ENCODE measurements around the gene SLC20A1. TPM values are rescaled to one million over a fixed set of nuclear protein-coding genes. Genes with fewer than 3 reads are reported as not detected.

SLC20A1 gene
- total RNA-seq, 4 donors from 2014 or later = 19.2 to 50.6 (median 34.5) TPM

GRCh38 chr2:112640800-112641675 lies 4.7 kb upstream of the SLC20A1 start:
- Histone ChIP-seq H3K4me1 (peaks cover 21% of the 10 kb centered on the region), H3K36me3 (no peaks in the 10 kb centered on the region), H3K27ac (no peak overlapping the region), H3K27me3 (no peaks in the 10 kb centered on the region), H3K4me3 (no peak overlapping the region), H3K9me3 (no peaks in the 10 kb centered on the region)
- peak in 1 of 2 donors; percentile 44 for DNase-seq (ENCODE audit: low spot score in 2 of 2)
- TF ChIP-seq CTCF (IDR thresholded peaks at IDR 0.05) (no peak), EP300 (IDR thresholded peaks at IDR 0.05) (no peak), POLR2AphosphoS5 (IDR thresholded peaks at IDR 0.05) (no peak), POLR2A (IDR thresholded peaks at IDR 0.05) (no peak)
- WGBS = 67% methylated on average over 7 of the region's 8 CpGs

GRCh38 chr2:112641701-112642100 lies 4.0 kb upstream of the SLC20A1 start:
- no peaks in the 10 kb centered on the region for H3K9me3 ChIP-seq
- H3K4me1 ChIP-seq = peaks cover 27% of the 10 kb centered on the region
- no peak overlapping the region for H3K4me3 ChIP-seq
- WGBS = 27% methylated on average over 2 of the region's 2 CpGs
- H3K27ac ChIP-seq = no peak overlapping the region
- H3K27me3 ChIP-seq = no peaks in the 10 kb centered on the region
- H3K36me3 ChIP-seq = no peaks in the 10 kb centered on the region
- no peak for TF ChIP-seq CTCF (IDR thresholded peaks at IDR 0.05)
- TF ChIP-seq POLR2AphosphoS5 (IDR thresholded peaks at IDR 0.05) = no peak
- TF ChIP-seq POLR2A (IDR thresholded peaks at IDR 0.05) = no peak
- TF ChIP-seq EP300 (IDR thresholded peaks at IDR 0.05) = no peak
- DNase-seq (ENCODE audit: low spot score in 2 of 2) = no peak

- Histone ChIP-seq H3K4me1 (peaks cover 35% of the 10 kb centered on the region), H3K36me3 (no peaks in the 10 kb centered on the region), H3K4me3 (no peak overlapping the region), H3K9me3 (no peaks in the 10 kb centered on the region), H3K27ac (no peak overlapping the region), H3K27me3 (no peaks in the 10 kb centered on the region)
- no peak for TF ChIP-seq CTCF (IDR thresholded peaks at IDR 0.05)
- TF ChIP-seq POLR2AphosphoS5 (IDR thresholded peaks at IDR 0.05) = no peak
- no peak for TF ChIP-seq POLR2A (IDR thresholded peaks at IDR 0.05)
- no peak for TF ChIP-seq EP300 (IDR thresholded peaks at IDR 0.05)
- 94% methylated on average over 5 of the region's 5 CpGs for WGBS
- DNase-seq (ENCODE audit: low spot score in 2 of 2) = peak in 1 of 2 donors; percentile 34
Measured at GRCh38 chr2:112642561-112642960, 3.2 kb upstream of the SLC20A1 start.

- H3K4me1 ChIP-seq = peaks cover 39% of the 10 kb centered on the region
- H3K9me3 ChIP-seq = no peaks in the 10 kb centered on the region
- peak in 1 of 2 donors; percentile 48 for DNase-seq (ENCODE audit: low spot score in 2 of 2)
- no peaks in the 10 kb centered on the region for H3K27me3 ChIP-seq
- WGBS = 81% methylated on average over 7 of the region's 7 CpGs
- no peak overlapping the region for H3K4me3 ChIP-seq
- H3K27ac ChIP-seq = no peak overlapping the region
- TF ChIP-seq POLR2A (IDR thresholded peaks at IDR 0.05) = no peak
- TF ChIP-seq CTCF (IDR thresholded peaks at IDR 0.05) = no peak
- no peak for TF ChIP-seq EP300 (IDR thresholded peaks at IDR 0.05)
- no peak for TF ChIP-seq POLR2AphosphoS5 (IDR thresholded peaks at IDR 0.05)
- peaks cover 4% of the 10 kb centered on the region for H3K36me3 ChIP-seq
Measured at GRCh38 chr2:112642966-112643365, 2.8 kb upstream of the SLC20A1 start.

- Histone ChIP-seq H3K4me1 (peaks cover 44% of the 10 kb centered on the region), H3K9me3 (no peaks in the 10 kb centered on the region), H3K4me3 (no peak overlapping the region), H3K27me3 (no peaks in the 10 kb centered on the region), H3K27ac (no peak overlapping the region), H3K36me3 (peaks cover 5% of the 10 kb centered on the region)
- peak in 1 of 2 donors; percentile 0 for DNase-seq (ENCODE audit: low spot score in 2 of 2)
- TF ChIP-seq POLR2A (IDR thresholded peaks at IDR 0.05) (no peak), EP300 (IDR thresholded peaks at IDR 0.05) (no peak), POLR2AphosphoS5 (IDR thresholded peaks at IDR 0.05) (no peak), CTCF (IDR thresholded peaks at IDR 0.05) (no peak)
- WGBS = 93% methylated on average over 3 of the region's 3 CpGs
Measured at GRCh38 chr2:112643488-112643887, 2.3 kb upstream of the SLC20A1 start.
